ENCODE results near the gene MAN2C1. TPM values are rescaled to one million over a fixed set of nuclear protein-coding genes. Genes with fewer than 3 reads are reported as not detected.
A peak's percentile ranks its signal among the peaks of the same experiment; 100 is the strongest.
"Not testable (repeated sequence)": the region's sequence is repeated elsewhere in the genome, so short reads cannot be mapped to it uniquely, and the experiment has no call there.

Gene MAN2C1
- total and polyA plus RNA-seq, 8 donors: 63.7 to 509 (median 109) TPM

GRCh38 chr15:75350601-75351361 is 17.6 kb downstream of the MAN2C1 start:
- Histone ChIP-seq H3K9me3 (no peaks in the 10 kb centered on the region), H3K36me3 (peaks cover 0 to 2% (median 0%) of the 10 kb centered on the region in 3 donors), H3K4me1 (peaks cover 0 to 7% (median 0%) of the 10 kb centered on the region in 3 donors), H3K4me3 (no peak overlapping the region), H3K27me3 (no peaks in the 10 kb centered on the region), H3K27ac (no peak overlapping the region)
- no peak for ATAC-seq
- no peak for TF ChIP-seq CTCF (IDR thresholded peaks at IDR 0.05)
- FAIRE-seq: no peak
- WGBS, 2 donors: 82 to 86% methylated on average over 7 of the region's 7 CpGs
- intact Hi-C loops (cut with DNase I): no loop called here
- DNase-seq: no peak

DNA sequence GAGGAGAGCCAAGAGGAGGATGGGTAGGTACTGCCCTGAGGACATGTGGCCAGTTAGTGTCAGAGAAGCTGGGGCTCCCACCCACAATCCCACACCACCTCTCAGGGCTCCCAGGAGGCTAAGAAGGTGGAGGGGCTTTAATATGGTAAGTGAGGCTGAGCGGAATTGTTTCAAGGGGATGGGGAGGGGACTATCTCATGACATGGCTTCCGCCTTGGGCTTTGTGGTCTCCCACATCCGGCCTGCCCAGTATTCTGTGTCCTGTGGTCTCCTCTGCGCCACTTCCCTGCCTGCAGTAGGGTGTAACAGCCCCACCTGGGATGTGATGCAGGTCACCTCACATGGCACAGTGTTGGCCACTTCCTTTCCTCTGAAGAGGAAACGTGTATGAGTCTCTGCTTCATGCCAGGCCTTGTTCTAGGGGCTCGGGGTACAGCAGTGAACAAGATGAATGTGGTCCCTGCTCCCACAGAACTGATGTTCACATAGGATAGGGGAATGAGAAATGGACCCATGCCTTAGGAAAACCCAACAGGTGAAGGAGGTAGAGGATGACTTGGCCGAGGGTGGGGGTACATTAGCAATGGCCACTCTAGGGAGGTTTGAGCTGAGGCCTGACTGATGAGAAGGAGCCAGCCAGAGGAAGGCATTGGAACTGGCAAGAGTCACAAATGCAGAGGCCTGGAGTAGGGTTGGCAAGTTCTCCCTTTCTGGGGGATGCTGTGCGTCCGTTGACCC is 18.4 kb downstream of the MAN2C1 start:
- 88 to 89% methylated on average over 7 to 9 of the region's 9 CpGs for WGBS, 2 donors

DNA sequence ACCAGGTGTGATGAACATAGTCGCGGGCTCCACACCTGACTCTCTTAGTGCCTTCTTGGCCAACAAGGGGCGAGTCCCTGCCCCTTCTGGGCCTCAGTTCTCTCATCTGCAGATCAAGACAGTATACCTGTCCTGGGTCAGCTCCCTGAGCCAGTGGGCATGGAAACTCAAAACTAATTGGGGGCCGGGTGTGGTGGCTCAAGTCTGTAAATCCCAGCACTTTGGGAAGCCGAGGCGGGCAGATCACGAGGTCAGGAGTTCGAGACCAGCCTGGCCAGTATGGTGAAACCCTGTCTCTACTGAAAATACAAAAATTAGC is 19.1 kb downstream of the MAN2C1 start:
- H3K4me3 ChIP-seq: peak overlapping the region in 2 of 4 donors; percentile 79 to 99
- DNase-seq; intact Hi-C loops (cut with DNase I); H3K9me3 ChIP-seq; H3K4me1 ChIP-seq; H3K27ac ChIP-seq; H3K27me3 ChIP-seq; ATAC-seq; H3K36me3 ChIP-seq; FAIRE-seq: not testable (repeated sequence)
- 77 to 80% methylated on average over 8 of the region's 8 CpGs for whole genome bisulfite sequencing, 2 donors

More for the DNA sequence above, 18.4 kb downstream of the MAN2C1 start:
- Histone ChIP-seq H3K36me3 (no peaks in the 10 kb centered on the region), H3K27me3 (no peaks in the 10 kb centered on the region), H3K27ac (no peak overlapping the region), H3K4me1 (peaks cover 0 to 7% (median 0%) of the 10 kb centered on the region in 3 donors), H3K4me3 (no peak overlapping the region), H3K9me3 (no peaks in the 10 kb centered on the region)
- TF ChIP-seq CTCF (IDR thresholded peaks at IDR 0.05): no peak
- FAIRE-seq (no peak), DNase-seq (no peak), ATAC-seq (no peak)
- intact Hi-C loops (cut with DNase I): no loop called here

DNA sequence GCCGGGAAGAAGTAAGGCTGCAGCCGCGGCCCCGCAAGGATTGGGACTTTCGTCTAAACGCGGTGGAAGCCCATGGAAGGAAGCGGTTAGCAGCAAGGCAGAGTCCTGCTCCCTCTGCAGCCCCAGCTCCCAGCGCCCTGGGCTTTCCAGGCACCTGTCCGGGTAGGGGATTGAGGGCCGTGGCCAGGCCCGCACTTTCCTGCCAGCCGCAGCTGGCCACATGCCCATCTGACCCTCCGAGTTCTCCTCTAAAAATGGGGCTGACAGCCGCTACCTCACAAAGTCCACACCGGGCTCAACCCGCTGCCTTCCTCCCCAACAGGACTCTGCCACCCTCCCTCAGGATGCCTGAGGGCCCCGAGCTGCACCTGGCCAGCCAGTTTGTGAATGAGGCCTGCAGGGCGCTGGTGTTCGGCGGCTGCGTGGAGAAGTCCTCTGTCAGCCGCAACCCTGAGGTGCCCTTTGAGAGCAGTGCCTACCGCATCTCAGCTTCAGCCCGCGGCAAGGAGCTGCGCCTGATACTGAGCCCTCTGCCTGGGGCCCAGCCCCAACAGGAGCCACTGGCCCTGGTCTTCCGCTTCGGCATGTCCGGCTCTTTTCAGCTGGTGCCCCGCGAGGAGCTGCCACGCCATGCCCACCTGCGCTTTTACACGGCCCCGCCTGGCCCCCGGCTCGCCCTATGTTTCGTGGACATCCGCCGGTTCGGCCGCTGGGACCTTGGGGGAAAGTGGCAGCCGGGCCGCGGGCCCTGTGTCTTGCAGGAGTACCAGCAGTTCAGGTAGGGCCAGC is 19.7 kb downstream of the MAN2C1 start:
- DNase-seq (peak in 4 of 6 donors; percentile 55 to 87 (median 68)), FAIRE-seq (no peak), ATAC-seq (peak; percentile 16 to 43 (median 32))
- Histone ChIP-seq H3K27ac (peak overlapping the region; percentile 22 to 66 (median 56)), H3K4me1 (peaks cover 0 to 7% (median 0%) of the 10 kb centered on the region in 3 donors), H3K36me3 (no peaks in the 10 kb centered on the region), H3K4me3 (peak overlapping the region; percentile 79 to 99 (median 88)), H3K9me3 (no peaks in the 10 kb centered on the region), H3K27me3 (no peaks in the 10 kb centered on the region)
- intact Hi-C loops (cut with DNase I): no loop called here
- 20 to 21% methylated on average over 45 to 46 of the region's 46 CpGs for WGBS, 2 donors
- TF ChIP-seq CTCF (IDR thresholded peaks at IDR 0.05): no peak

DNA sequence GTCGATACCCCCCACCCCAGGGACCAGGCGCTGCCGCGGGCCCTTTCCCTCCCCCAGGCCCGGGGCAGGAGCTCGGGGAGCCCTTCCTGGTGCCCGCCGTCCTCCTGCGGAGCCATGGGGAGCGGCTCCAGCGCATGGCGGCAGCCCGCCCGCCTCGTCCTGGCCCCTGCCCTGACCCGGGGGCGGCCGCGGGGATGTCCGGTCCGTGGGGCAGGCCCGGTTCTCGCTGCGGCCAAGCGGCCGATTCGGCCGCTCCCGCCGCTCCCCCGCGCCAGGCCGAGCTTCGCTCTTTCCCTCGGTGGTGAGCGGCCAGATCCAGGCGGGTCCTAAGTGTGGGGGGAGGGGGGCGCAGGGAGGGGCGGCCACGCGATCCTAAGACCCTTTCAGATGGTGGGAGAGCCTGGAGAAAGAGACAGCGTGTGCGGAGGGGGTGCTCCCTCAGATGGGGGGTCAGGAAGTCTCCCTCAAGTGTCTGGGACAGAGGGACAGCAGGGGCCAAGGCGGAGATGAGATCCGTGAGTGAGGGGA is 20.3 kb downstream of the MAN2C1 start:
- DNase-seq (peak in 3 of 6 donors; percentile 62 to 78 (median 72)), FAIRE-seq (no peak), ATAC-seq (peak; percentile 45 to 54 (median 52))
- WGBS, 2 donors: 0 to 1% methylated on average over 34 to 45 of the region's 45 CpGs
- H3K4me3 ChIP-seq: peak overlapping the region; percentile 79 to 99 (median 88)
- H3K27ac ChIP-seq: peak overlapping the region; percentile 53 to 66 (median 58)
- no peaks in the 10 kb centered on the region for H3K36me3 ChIP-seq
- H3K4me1 ChIP-seq: peaks cover 0 to 7% (median 0%) of the 10 kb centered on the region in 3 donors
- TF ChIP-seq CTCF (IDR thresholded peaks at IDR 0.05): no peak
- intact Hi-C loops (cut with DNase I): no loop called here
- no peaks in the 10 kb centered on the region for H3K27me3 ChIP-seq
- H3K9me3 ChIP-seq: no peaks in the 10 kb centered on the region
